HepG2 (cell line): Measurements from ENCODE around the gene PYDC2. TPM values are rescaled to one million over a fixed set of nuclear protein-coding genes. Genes with fewer than 3 reads are reported as not detected.

Experiments used
- ATF2 ChIP-seq: sonication (generic); formaldehyde crosslinking; IDR thresholded peaks from 2 replicates; pipeline ENCODE4 v1.4.0; 2020; ENCODE audit warnings: missing genetic modification reagents
- CEBPG ChIP-seq: IDR thresholded peaks from 2 replicates; pipeline ENCODE4 v1.6.1; 2016
- EHMT2 ChIP-seq: fragments of 200-600 bp; sonication (generic); IDR thresholded peaks from 2 replicates; pipeline ENCODE4 v1.7.0; 2017; ENCODE audit warnings: antibody characterized with exemption, low read depth, low read length, borderline replicate concordance
- FOXJ3 ChIP-seq: sonication (generic); formaldehyde crosslinking; IDR thresholded peaks from 2 replicates; pipeline ENCODE4 v1.4.0; 2020; ENCODE audit warnings: missing genetic modification reagents, mild to moderate bottlenecking, borderline replicate concordance
- HNRNPK ChIP-seq: fragments of 200-400 bp; formaldehyde crosslinking; IDR thresholded peaks from 2 replicates; pipeline ENCODE4 v1.6.1; 2018; ENCODE audit warnings: low read length, low read depth, moderate library complexity, mild to moderate bottlenecking; ENCODE audit not compliant: poor library complexity, severe bottlenecking
- HOMEZ ChIP-seq: IDR thresholded peaks from 2 replicates; pipeline ENCODE4 v1.6.1; 2016; ENCODE audit warnings: low read depth
- IRF2 ChIP-seq: IDR thresholded peaks from 2 replicates; pipeline ENCODE4 v1.6.1; 2018; ENCODE audit warnings: missing genetic modification reagents, missing compliant biosample characterization
- KAT2B ChIP-seq: fragments of 150-350 bp; IDR thresholded peaks from 2 replicates; pipeline ENCODE4 v1.6.1; 2014; ENCODE audit warnings: low read depth, low read length, borderline replicate concordance
- MIXL1 ChIP-seq: IDR thresholded peaks from 2 replicates; pipeline ENCODE4 v1.6.1; 2016
- MTA1 ChIP-seq: sonication (generic); formaldehyde crosslinking; IDR thresholded peaks from 2 replicates; pipeline ENCODE4 v1.4.0; 2020; ENCODE audit warnings: missing genetic modification reagents, mild to moderate bottlenecking, borderline replicate concordance
- MTERF4 ChIP-seq: sonication (generic); formaldehyde crosslinking; IDR thresholded peaks from 2 replicates; pipeline ENCODE4 v1.8.0; 2023; ENCODE audit warnings: mild to moderate bottlenecking, missing genetic modification reagents
- NFYC ChIP-seq: IDR thresholded peaks from 2 replicates; pipeline ENCODE4 v1.6.1; 2016; ENCODE audit warnings: missing genetic modification reagents, missing compliant biosample characterization
- POLR2A ChIP-seq, 2 experiments: IDR thresholded peaks; 2 replicates each; pipeline ENCODE4 v1.6.1; 2011; ENCODE audit warnings: low read depth in 2 of 2, low read length in 2 of 2, mild to moderate bottlenecking in 1 of 2, moderate library complexity in 1 of 2; ENCODE audit not compliant: insufficient read depth in 1 of 2
- RARA ChIP-seq: IDR thresholded peaks from 2 replicates; pipeline ENCODE4 v1.6.1; 2016; ENCODE audit warnings: missing genetic modification reagents, missing compliant biosample characterization
- SOX5 ChIP-seq: IDR thresholded peaks from 2 replicates; pipeline ENCODE4 v1.6.1; 2016; ENCODE audit warnings: borderline replicate concordance
- ZBTB10 ChIP-seq: sonication (generic); formaldehyde crosslinking; IDR thresholded peaks from 2 replicates; pipeline ENCODE4 v1.4.0; 2020; ENCODE audit warnings: missing genetic modification reagents, borderline replicate concordance
- ZFP36L1 ChIP-seq: sonication (generic); formaldehyde crosslinking; IDR thresholded peaks from 2 replicates; pipeline ENCODE4 v1.8.0; 2022; ENCODE audit warnings: mild to moderate bottlenecking, missing genetic modification reagents, moderate library complexity
- ZNF34 ChIP-seq: sonication (generic); formaldehyde crosslinking; IDR thresholded peaks from 2 replicates; pipeline ENCODE4 v1.4.0; 2020; ENCODE audit warnings: mild to moderate bottlenecking, missing genetic modification reagents, borderline replicate concordance
- ZNF383 ChIP-seq: sonication (generic); formaldehyde crosslinking; IDR thresholded peaks from 2 replicates; pipeline ENCODE4 v1.4.0; 2020; ENCODE audit warnings: missing genetic modification reagents, mild to moderate bottlenecking, borderline replicate concordance
- ZNF619 ChIP-seq: sonication (generic); formaldehyde crosslinking; IDR thresholded peaks from 2 replicates; pipeline ENCODE4 v1.4.0; 2020; ENCODE audit warnings: mild to moderate bottlenecking, missing genetic modification reagents
- ZNF652 ChIP-seq: IDR thresholded peaks from 2 replicates; pipeline ENCODE4 v1.6.1; 2016; ENCODE audit warnings: low read depth, borderline replicate concordance
- ZNF850 ChIP-seq: sonication (generic); formaldehyde crosslinking; conservative IDR thresholded peaks from 2 replicates; pipeline ENCODE4 v1.9.0; 2021; ENCODE audit warnings: mild to moderate bottlenecking, missing genetic modification reagents
- polyA plus RNA-seq, 8 experiments: library from polyadenylated mRNA; depleted of rRNA in 3 of 8; stranded (reverse) in 7 of 8; unstranded in 1 of 8; fragments of >200 nt; fragmentation: Illumina TruSeq in 4 of 8; extraction: Trizol in 4 of 8; gene quantifications; 2 replicates each; pipeline versions ENCODE4 v1.2.1 to v1.2.3, GENCODE V29; 2011 to 2016; ENCODE audit warnings: low read depth in 4 of 8, missing spikeins in 1 of 8, mixed read lengths in 1 of 8; ENCODE audit not compliant: insufficient read depth in 1 of 8
- total RNA-seq, 5 experiments: library from RNA; depleted of rRNA; stranded (reverse); fragments of >200 nt; fragmentation: Illumina TruSeq; extraction: Trizol; gene quantifications; 2 replicates each; pipeline ENCODE4 v1.2.3, GENCODE V29; 2016; ENCODE audit warnings: low read depth in 1 of 5

PYDC2 gene
- total and polyA plus RNA-seq, 2 of the 13 experiments (the other 11 are each of a cell fraction or from before 2014, with no cell fraction given) = not detected

- TF ChIP-seq ATF2 (CRISPR knock-in tag) (0 out of 2 replicates have a peak, but pooled peaks have one; percentile 27), MTERF4 (no peak), ZNF619 (no peak), RARA (CRISPR knock-in tag) (peak; percentile 48; the same call in 1 of the 2 replicates), HOMEZ (CRISPR knock-in tag) (peak; percentile 84; the same call in 1 of the 2 replicates), ZNF34 (no peak), ZNF850 (CRISPR knock-in tag) (no peak), FOXJ3 (CRISPR knock-in tag) (peak; percentile 30; the same call in 1 of the 2 replicates), ZBTB10 (no peak), IRF2 (no peak), MIXL1 (peak; percentile 60; the same call in 1 of the 2 replicates), ZNF383 (CRISPR knock-in tag) (no peak), KAT2B (peak; percentile 74), EHMT2 (peak; percentile 39; the same call in 1 of the 2 replicates), ZNF652 (CRISPR knock-in tag) (peak; percentile 15; the same call in 1 of the 2 replicates), MTA1 (CRISPR knock-in tag) (no peak), HNRNPK (no peak), POLR2A (IDR thresholded peaks at IDR 0.05; ENCODE audit: insufficient read depth in 1 of 2, low read depth in 2 of 2, low read length in 2 of 2) (no peak), NFYC (CRISPR knock-in tag) (no peak), ZFP36L1 (CRISPR knock-in tag) (no peak), CEBPG (CRISPR knock-in tag) (peak; percentile 85), SOX5 (CRISPR knock-in tag) (peak; percentile 44; the same call in 1 of the 2 replicates)
Observed at GRCh38 chr3:191431160-191431822, 29.7 kb upstream of the PYDC2 start (continued).
